Lower leg skin (tissue), 3 donors: ENCODE results near the gene CLDN16.

ENCODE experiments used
- POLR2A ChIP-seq, 2 donors: fragments of 450-650 bp; IDR thresholded peaks; one replicate each; pipeline ENCODE4 v1.6.1; 2016 to 2017; ENCODE audit warnings: antibody characterized with exemption in 2 of 2, mild to moderate bottlenecking in 1 of 2, moderate library complexity in 1 of 2
- TF ChIP-seq, protein P1 (sequence below), 3 donors: fragments of 450-650 bp; IDR thresholded peaks; one replicate each; pipeline ENCODE4 v1.5.1; 2016; ENCODE audit warnings: antibody characterized with exemption in 3 of 3, mild to moderate bottlenecking in 3 of 3, moderate library complexity in 2 of 3

DNA sequence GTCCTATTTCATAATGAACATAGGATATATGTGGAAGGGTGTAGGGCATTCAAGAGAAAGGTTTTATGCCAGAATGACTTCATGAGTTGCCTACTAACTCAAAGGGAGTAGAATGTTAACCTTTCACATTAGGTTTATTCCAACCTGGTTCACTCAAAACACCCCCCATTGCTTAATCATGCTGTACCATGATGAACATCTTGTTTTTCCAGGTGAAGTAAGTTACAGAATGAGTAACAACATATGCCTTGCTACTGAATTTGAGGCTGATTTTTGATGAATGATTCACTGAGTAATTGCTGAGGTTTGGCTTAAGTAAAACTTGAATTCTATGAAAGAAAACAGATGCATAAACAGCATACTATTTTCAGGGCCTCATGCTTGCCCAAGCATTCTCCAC is 5.9 kb upstream of the CLDN16 start:
- TF ChIP-seq, protein P1, sequence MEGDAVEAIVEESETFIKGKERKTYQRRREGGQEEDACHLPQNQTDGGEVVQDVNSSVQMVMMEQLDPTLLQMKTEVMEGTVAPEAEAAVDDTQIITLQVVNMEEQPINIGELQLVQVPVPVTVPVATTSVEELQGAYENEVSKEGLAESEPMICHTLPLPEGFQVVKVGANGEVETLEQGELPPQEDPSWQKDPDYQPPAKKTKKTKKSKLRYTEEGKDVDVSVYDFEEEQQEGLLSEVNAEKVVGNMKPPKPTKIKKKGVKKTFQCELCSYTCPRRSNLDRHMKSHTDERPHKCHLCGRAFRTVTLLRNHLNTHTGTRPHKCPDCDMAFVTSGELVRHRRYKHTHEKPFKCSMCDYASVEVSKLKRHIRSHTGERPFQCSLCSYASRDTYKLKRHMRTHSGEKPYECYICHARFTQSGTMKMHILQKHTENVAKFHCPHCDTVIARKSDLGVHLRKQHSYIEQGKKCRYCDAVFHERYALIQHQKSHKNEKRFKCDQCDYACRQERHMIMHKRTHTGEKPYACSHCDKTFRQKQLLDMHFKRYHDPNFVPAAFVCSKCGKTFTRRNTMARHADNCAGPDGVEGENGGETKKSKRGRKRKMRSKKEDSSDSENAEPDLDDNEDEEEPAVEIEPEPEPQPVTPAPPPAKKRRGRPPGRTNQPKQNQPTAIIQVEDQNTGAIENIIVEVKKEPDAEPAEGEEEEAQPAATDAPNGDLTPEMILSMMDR (IDR thresholded peaks at IDR 0.05): no peak
- TF ChIP-seq POLR2A (IDR thresholded peaks at IDR 0.05): no peak
